ENCODE data around the gene YARS1.

Gene YARS1

DNA sequence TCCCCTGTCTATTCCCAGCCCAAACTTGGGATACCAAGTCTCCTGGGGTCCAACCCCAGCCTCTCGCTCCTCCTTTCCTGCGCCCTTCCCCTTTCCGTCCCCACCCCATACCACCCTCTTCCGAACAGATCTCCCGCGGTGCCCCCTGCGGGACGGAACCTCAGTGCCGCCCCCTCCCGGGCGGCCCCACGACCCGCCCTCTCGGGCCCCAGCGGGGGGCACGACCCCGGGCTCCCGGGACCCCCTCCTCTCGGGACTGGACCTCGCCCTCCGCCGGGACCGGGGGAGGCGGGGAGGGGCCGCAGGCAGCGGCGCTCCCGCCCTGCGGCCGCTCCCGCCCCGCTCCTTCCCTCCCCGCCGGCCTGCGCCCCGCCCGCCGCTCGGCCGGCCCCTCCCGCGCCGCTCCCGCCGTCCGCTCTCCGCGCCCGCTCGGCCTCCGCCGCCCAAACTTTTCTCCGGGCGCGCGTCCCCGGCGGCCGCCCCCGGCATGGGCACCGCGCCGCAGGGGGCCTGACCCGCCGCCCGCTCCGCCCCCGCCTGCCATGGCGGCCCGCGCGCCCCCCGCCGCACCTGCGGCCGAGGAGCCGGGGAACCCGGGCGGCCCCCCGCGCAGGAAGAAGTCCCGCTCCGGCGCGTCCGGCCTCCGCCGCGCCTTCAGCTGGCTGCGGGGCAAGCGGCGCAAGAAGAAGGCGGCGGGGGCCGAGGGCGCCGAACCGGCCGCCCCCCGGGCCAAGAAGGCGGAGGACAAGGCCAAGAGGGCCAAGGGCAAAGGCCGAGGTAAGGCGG lies 75.6 kb downstream of the YARS1 start:
- DNase-seq, result no peak

GRCh38 chr1:32741059-32741412 lies 76.1 kb downstream of the YARS1 start:
- no peak for DNase-seq

- DNase-seq, result no peak
These were observed 80.1 kb downstream of the YARS1 start for GRCh38 chr1:32736812-32737791.

DNA sequence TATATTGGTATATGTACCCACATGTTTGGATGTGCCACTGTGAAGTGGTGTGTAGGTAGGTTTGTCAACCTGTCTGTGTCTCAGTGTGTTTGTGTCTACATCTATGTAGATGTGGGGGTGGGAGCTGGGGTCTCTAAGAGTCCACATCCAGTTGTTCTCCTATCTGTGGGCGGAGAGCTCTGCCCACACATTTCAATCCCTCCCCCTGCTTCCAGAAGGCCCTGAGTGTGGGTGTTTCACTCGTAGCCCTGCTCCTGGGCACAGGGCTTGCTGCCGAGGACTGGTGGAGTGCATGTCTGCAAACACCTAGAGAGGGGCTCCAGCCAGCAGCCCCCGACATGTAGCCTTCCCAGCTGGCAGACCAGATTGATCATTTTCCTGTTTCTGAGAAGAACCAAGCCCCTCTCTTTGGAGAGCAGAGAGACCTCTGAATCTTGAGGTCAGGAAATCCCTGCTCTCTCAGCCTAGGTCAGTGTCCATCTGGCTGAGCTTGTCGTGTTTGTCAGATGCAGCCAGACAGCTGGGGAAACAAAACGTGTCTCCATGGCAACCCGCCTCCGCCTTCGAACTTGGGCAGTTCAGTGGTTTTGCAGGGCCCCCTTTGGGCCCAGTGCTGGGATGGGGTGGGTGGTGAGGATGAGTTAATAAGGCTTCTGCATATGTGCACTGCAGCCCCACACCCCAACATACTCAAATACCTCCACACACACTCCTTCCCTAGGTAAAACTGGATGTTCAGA lies 83.4 kb downstream of the YARS1 start:
- DNase-seq, result no peak

DNA sequence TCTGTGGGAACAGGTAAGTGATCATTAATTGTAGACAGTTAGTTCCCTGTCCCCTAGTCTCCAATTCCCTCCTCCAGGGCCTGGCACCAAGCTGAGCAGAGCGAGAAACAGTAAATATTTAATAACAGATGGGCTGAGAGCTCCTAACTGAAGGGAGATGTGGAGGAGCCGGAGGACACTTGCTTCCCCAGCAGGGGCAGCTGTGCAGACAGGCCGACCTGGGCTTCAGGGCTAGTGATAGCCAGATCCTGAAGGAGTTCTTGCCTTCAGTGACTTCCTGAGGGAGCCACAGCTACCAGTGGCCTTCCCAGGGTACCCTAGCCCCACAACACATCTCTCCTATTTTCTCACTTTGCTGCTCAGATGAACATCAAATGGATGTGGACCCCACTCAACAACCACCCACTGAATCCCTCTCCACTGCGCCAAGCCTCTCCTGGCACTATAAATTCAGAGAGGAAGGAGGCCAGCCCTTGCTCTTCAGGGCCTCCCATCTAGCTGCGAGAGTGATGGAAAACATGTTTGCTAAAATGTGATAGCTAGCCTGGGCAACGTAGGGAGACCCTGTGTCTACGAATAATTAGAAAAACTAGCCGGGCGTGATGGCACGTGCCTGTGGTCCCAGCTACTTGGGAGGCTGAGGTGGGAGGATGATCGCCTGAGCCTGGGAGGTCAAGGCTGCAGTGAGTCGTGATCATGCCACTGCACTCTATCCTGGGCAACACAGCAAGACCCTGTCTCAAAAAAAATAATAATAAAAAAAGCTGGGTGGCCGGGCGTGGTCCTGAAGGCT lies 87.7 kb downstream of the YARS1 start:
- no peak for DNase-seq

GRCh38 chr1:32728413-32729077 lies 88.6 kb downstream of the YARS1 start:
- no peak for DNase-seq

GRCh38 chr1:32727876-32728275 lies 89.3 kb downstream of the YARS1 start:
- DNase-seq, result no peak

- no peak for DNase-seq
These were observed 91.6 kb downstream of the YARS1 start for GRCh38 chr1:32725615-32725982.
